H9 (cell line): ENCODE results near the gene DLG2. TPM values are rescaled to one million over a fixed set of nuclear protein-coding genes. Genes with fewer than 3 reads are reported as not detected.

Experiments
- DNase-seq: peaks from one replicate; pipeline ENCODE4 v3.0.0-alpha.2; 2017
- H2AFZ ChIP-seq: one replicate; pipeline ENCODE4 v1.6.1; 2013; ENCODE audit warnings: mild to moderate bottlenecking, low read length, control low read depth, moderate library complexity
- H2AK5ac ChIP-seq: 2 replicates; pipeline ENCODE4 v1.6.1; 2013; ENCODE audit warnings: low read length, control low read depth, mixed read lengths; ENCODE audit not compliant: insufficient read length
- H2BK120ac ChIP-seq: one replicate; pipeline ENCODE4 v1.6.1; 2013; ENCODE audit warnings: low read depth, mild to moderate bottlenecking, low read length, control low read depth, inconsistent platforms; ENCODE audit not compliant: poor library complexity, severe bottlenecking
- H2BK12ac ChIP-seq: 2 replicates; pipeline ENCODE4 v1.6.1; 2013; ENCODE audit warnings: low read length, control low read depth, mixed read lengths, low read depth; ENCODE audit not compliant: insufficient read length
- H2BK15ac ChIP-seq: 2 replicates; pipeline ENCODE4 v1.6.1; 2013; ENCODE audit warnings: low read depth, low read length, control low read depth
- H2BK20ac ChIP-seq: one replicate; pipeline ENCODE4 v1.6.1; 2013; ENCODE audit warnings: low read depth, mild to moderate bottlenecking, low read length, control low read depth, inconsistent platforms; ENCODE audit not compliant: poor library complexity, severe bottlenecking
- H2BK5ac ChIP-seq: 2 replicates; pipeline ENCODE4 v1.6.1; 2013; ENCODE audit warnings: low read length, control low read depth, mixed read lengths; ENCODE audit not compliant: insufficient read length
- H3K14ac ChIP-seq: 2 replicates; pipeline ENCODE4 v1.6.1; 2013; ENCODE audit warnings: low read length, control low read depth; ENCODE audit not compliant: insufficient read depth
- H3K18ac ChIP-seq: 2 replicates; pipeline ENCODE4 v1.6.1; 2013; ENCODE audit warnings: low read depth, mild to moderate bottlenecking, mixed read lengths, low read length, control low read depth; ENCODE audit not compliant: insufficient read length
- H3K23ac ChIP-seq: 2 replicates; pipeline ENCODE4 v1.6.1; 2013; ENCODE audit warnings: low read length, control low read depth, mixed read lengths, low read depth; ENCODE audit not compliant: insufficient read length
- H3K23me2 ChIP-seq: 2 replicates; pipeline ENCODE4 v1.6.1; 2013; ENCODE audit warnings: low read depth, mild to moderate bottlenecking, mixed read lengths, low read length, control low read depth; ENCODE audit not compliant: insufficient read length, poor library complexity, severe bottlenecking
- H3K27ac ChIP-seq: 2 replicates; pipeline ENCODE4 v1.5.1; 2013; ENCODE audit warnings: low read length, control low read depth, mixed read lengths, low read depth; ENCODE audit not compliant: insufficient read length
- H3K27me3 ChIP-seq: 2 replicates; pipeline ENCODE4 v1.6.1; 2013; ENCODE audit warnings: low read length, control low read depth, inconsistent platforms; ENCODE audit not compliant: insufficient read depth
- H3K4ac ChIP-seq: 2 replicates; pipeline ENCODE4 v1.6.1; 2013; ENCODE audit warnings: low read depth, mild to moderate bottlenecking, control low read depth, inconsistent platforms, low read length, moderate library complexity
- H3K4me1 ChIP-seq: 2 replicates; pipeline ENCODE4 v1.6.1; 2013; ENCODE audit warnings: low read length, control low read depth, inconsistent platforms; ENCODE audit not compliant: insufficient read depth
- H3K4me2 ChIP-seq: 2 replicates; pipeline ENCODE4 v1.6.1; 2013; ENCODE audit warnings: low read length, control low read depth, mixed read lengths; ENCODE audit not compliant: insufficient read length, insufficient read depth
- H3K56ac ChIP-seq: 2 replicates; pipeline ENCODE4 v1.6.1; 2013; ENCODE audit warnings: low read depth, mild to moderate bottlenecking, mixed read lengths, low read length, control low read depth; ENCODE audit not compliant: insufficient read length
- H3K79me1 ChIP-seq: 2 replicates; pipeline ENCODE4 v1.6.1; 2013; ENCODE audit warnings: low read depth, mild to moderate bottlenecking, moderate library complexity, low read length, control low read depth, inconsistent platforms; ENCODE audit not compliant: insufficient read depth, poor library complexity, severe bottlenecking
- H3K79me2 ChIP-seq: 2 replicates; pipeline ENCODE4 v1.6.1; 2013; ENCODE audit warnings: low read length, control low read depth, inconsistent platforms; ENCODE audit not compliant: insufficient read depth
- H3K9ac ChIP-seq: 2 replicates; pipeline ENCODE4 v1.6.1; 2013; ENCODE audit warnings: low read length, control low read depth, mixed read lengths; ENCODE audit not compliant: insufficient read length; ENCODE audit errors: extremely low read depth
- H3K9me3 ChIP-seq: one replicate; pipeline ENCODE4 v1.6.1; 2013; ENCODE audit warnings: low read depth, low read length, inconsistent platforms; ENCODE audit not compliant: control insufficient read depth
- H3T11ph ChIP-seq: one replicate; pipeline ENCODE4 v1.6.1; 2013; ENCODE audit warnings: mild to moderate bottlenecking, low read length, control low read depth, inconsistent platforms
- H4K20me1 ChIP-seq: one replicate; pipeline ENCODE4 v1.6.1; 2013; ENCODE audit not compliant: control insufficient read depth, insufficient read length, insufficient read depth
- H4K5ac ChIP-seq: 2 replicates; pipeline ENCODE4 v1.6.1; 2013; ENCODE audit warnings: low read depth, mild to moderate bottlenecking, mixed read lengths, low read length, control low read depth; ENCODE audit not compliant: insufficient read length
- H4K8ac ChIP-seq: replicated peaks from 2 replicates; pipeline ENCODE4 v1.6.1; 2013; ENCODE audit warnings: low read length, control low read depth, mixed read lengths, low read depth; ENCODE audit not compliant: insufficient read length
- H4K91ac ChIP-seq: 2 replicates; pipeline ENCODE4 v1.6.1; 2013; ENCODE audit warnings: low read depth, mild to moderate bottlenecking, moderate library complexity, mixed read lengths, low read length, control low read depth; ENCODE audit not compliant: insufficient read length
- H3K27ac Mint-ChIP-seq, 3 experiments: 2 replicates in 2 of 3; 3 replicates in 1 of 3; pipeline ENCODE4 v1.8.0; 2020 to 2021; ENCODE audit warnings: mixed read lengths in 3 of 3, mild to moderate bottlenecking in 1 of 3, moderate library complexity in 1 of 3
- H3K27me3 Mint-ChIP-seq: 2 replicates; pipeline ENCODE4 v1.8.0; 2021; ENCODE audit warnings: low read depth, mild to moderate bottlenecking, moderate library complexity, mixed read lengths
- H3K36me3 Mint-ChIP-seq, 3 experiments: 2 replicates in 2 of 3; 3 replicates in 1 of 3; pipeline ENCODE4 v1.8.0; 2020 to 2021; ENCODE audit warnings: low read depth in 3 of 3, mixed read lengths in 3 of 3; ENCODE audit not compliant: insufficient read depth in 1 of 3
- H3K4me1 Mint-ChIP-seq, 2 experiments: 2 replicates each; pipeline ENCODE4 v1.8.0; 2020; ENCODE audit warnings: mixed read lengths in 2 of 2
- H3K4me3 Mint-ChIP-seq, 2 experiments: 2 replicates in 1 of 2; 3 replicates in 1 of 2; pipeline ENCODE4 v1.8.0; 2020 to 2021; ENCODE audit warnings: mild to moderate bottlenecking in 2 of 2, mixed read lengths in 2 of 2, moderate library complexity in 1 of 2
- H3K9me3 Mint-ChIP-seq, 2 experiments: 2 replicates in 1 of 2; 3 replicates in 1 of 2; pipeline ENCODE4 v1.8.0; 2020; ENCODE audit warnings: mild to moderate bottlenecking in 2 of 2, mixed read lengths in 2 of 2, moderate library complexity in 1 of 2
- WGBS: extraction: QIAGEN DNeasy Blood & Tissue Kit; methylation state at CpG from one replicate; pipeline ENCODE4 v1.1.7; 2013; ENCODE audit warnings: missing lambda C conversion rate, low lambda C conversion rate, mixed read lengths; ENCODE audit not compliant: insufficient read length; ENCODE audit errors: extremely low coverage; 5-methylcytosine and 5-hydroxymethylcytosine counted together
- total RNA-seq: library from RNA; stranded (reverse); gene quantifications from 2 replicates; pipeline ENCODE4 v1.2.1, GENCODE V29; 2021
- TF ChIP-seq, protein P1 (sequence below): fragments of 200-600 bp; sonication (generic); conservative IDR thresholded peaks from 3 replicates; pipeline ENCODE4 v1.8.0; 2021; ENCODE audit warnings: antibody characterized with exemption, mild to moderate bottlenecking

The DLG2 gene
- total RNA-seq, 1 experiment from 2014 or later = 8.0 TPM

DNA sequence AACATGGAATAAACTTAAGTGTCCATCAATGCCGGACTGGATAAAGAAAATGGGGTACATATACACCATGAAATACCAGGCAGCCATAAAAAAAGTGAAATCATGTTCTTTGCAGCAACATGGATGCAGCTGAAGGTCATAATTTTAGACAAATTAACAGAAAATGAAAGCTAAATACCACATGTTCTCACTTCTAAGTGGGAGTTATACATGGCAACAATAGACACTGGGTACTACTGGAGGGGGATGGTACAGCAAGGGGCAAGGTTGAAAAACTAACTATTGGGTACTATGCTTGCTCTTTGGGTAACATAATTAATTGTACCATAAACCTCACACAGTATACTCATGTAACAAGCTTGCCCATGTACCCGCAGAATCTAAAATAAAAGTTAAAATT is 851.6 kb downstream of the DLG2 start:
- Mint-ChIP-seq H3K27ac (no peak overlapping the region), H3K36me3 (peaks cover 0 to 14% (median 0%) of the 10 kb centered on the region in 3 experiments; a peak in 1 of 7 replicates), H3K4me1 (no peaks in the 10 kb centered on the region), H3K9me3 (peaks cover 7 to 13% of the 10 kb centered on the region in 2 experiments; a peak in 3 of 5 replicates), H3K4me3 (no peak overlapping the region), H3K27me3 (no peaks in the 10 kb centered on the region)
- Histone ChIP-seq H3K18ac (no peak overlapping the region), H4K91ac (no peak overlapping the region), H2AK5ac (no peak overlapping the region), H3K79me1 (no peaks in the 10 kb centered on the region), H2BK20ac (no peak overlapping the region), H3K4ac (no peak overlapping the region), H3K9me3 (no peaks in the 10 kb centered on the region), H3K27ac (no peak overlapping the region), H3K4me2 (no peak overlapping the region), H3K4me1 (no peaks in the 10 kb centered on the region), H2BK120ac (no peak overlapping the region), H3K23me2 (no peaks in the 10 kb centered on the region), H3T11ph (no peak overlapping the region), H2BK12ac (no peak overlapping the region), H3K9ac (no peak overlapping the region), H4K20me1 (no peaks in the 10 kb centered on the region), H3K56ac (no peak overlapping the region), H4K8ac (no peak overlapping the region), H4K5ac (no peak overlapping the region), H2AFZ (no peak overlapping the region), H3K27me3 (no peaks in the 10 kb centered on the region), H3K23ac (no peak overlapping the region), H3K14ac (no peak overlapping the region), H3K79me2 (no peaks in the 10 kb centered on the region), H2BK5ac (no peak overlapping the region), H2BK15ac (no peak overlapping the region)
- whole genome bisulfite sequencing = no CpG with 5 or more reads among the region's 2 CpGs
- DNase-seq = no peak
- TF ChIP-seq, protein P1, sequence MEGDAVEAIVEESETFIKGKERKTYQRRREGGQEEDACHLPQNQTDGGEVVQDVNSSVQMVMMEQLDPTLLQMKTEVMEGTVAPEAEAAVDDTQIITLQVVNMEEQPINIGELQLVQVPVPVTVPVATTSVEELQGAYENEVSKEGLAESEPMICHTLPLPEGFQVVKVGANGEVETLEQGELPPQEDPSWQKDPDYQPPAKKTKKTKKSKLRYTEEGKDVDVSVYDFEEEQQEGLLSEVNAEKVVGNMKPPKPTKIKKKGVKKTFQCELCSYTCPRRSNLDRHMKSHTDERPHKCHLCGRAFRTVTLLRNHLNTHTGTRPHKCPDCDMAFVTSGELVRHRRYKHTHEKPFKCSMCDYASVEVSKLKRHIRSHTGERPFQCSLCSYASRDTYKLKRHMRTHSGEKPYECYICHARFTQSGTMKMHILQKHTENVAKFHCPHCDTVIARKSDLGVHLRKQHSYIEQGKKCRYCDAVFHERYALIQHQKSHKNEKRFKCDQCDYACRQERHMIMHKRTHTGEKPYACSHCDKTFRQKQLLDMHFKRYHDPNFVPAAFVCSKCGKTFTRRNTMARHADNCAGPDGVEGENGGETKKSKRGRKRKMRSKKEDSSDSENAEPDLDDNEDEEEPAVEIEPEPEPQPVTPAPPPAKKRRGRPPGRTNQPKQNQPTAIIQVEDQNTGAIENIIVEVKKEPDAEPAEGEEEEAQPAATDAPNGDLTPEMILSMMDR = no peak
